Osteocyte (in vitro differentiated cells): ENCODE measurements around the gene FRZB. TPM values are rescaled to one million over a fixed set of nuclear protein-coding genes. Genes with fewer than 3 reads are reported as not detected.

ENCODE experiments used
- DNase-seq: peaks from one replicate; pipeline ENCODE4 v3.0.0; 2021; ENCODE audit warnings: mixed read lengths; ENCODE audit not compliant: unreplicated experiment; ENCODE audit errors: extremely low spot score
- H3K27ac Mint-ChIP-seq: one replicate; pipeline ENCODE4 v1.8.0; 2021; ENCODE audit warnings: mild to moderate bottlenecking, mixed read lengths; ENCODE audit not compliant: unreplicated experiment
- H3K27me3 Mint-ChIP-seq: one replicate; pipeline ENCODE4 v1.8.0; 2021; ENCODE audit warnings: mixed read lengths; ENCODE audit not compliant: unreplicated experiment
- H3K36me3 Mint-ChIP-seq: one replicate; pipeline ENCODE4 v1.8.0; 2021; ENCODE audit warnings: mixed read lengths; ENCODE audit not compliant: unreplicated experiment
- H3K4me1 Mint-ChIP-seq: one replicate; pipeline ENCODE4 v1.8.0; 2021; ENCODE audit warnings: mixed read lengths; ENCODE audit not compliant: unreplicated experiment
- H3K4me3 Mint-ChIP-seq: one replicate; pipeline ENCODE4 v1.8.0; 2021; ENCODE audit warnings: mild to moderate bottlenecking, moderate library complexity, mixed read lengths; ENCODE audit not compliant: unreplicated experiment
- H3K9me3 Mint-ChIP-seq: one replicate; pipeline ENCODE4 v1.8.0; 2021; ENCODE audit warnings: mixed read lengths; ENCODE audit not compliant: unreplicated experiment
- CTCF ChIP-seq: fragments of 200-600 bp; sonication (generic); IDR thresholded peaks from 2 replicates; pipeline ENCODE4 v1.5.0; 2021; ENCODE audit warnings: antibody characterized with exemption, mild to moderate bottlenecking, moderate library complexity
- total RNA-seq: library from RNA; stranded (reverse); gene quantifications from 2 replicates; pipeline ENCODE4 v1.2.1, GENCODE V29; 2021

The FRZB gene
- total RNA-seq, 1 donor from 2014 or later, result 46.6 TPM

- TF ChIP-seq CTCF, result peak; percentile 16
- peaks cover 80% of the 10 kb centered on the region for H3K4me1 Mint-ChIP-seq
- H3K9me3 Mint-ChIP-seq, result no peaks in the 10 kb centered on the region
These were observed 35.3 kb downstream of the FRZB start for GRCh38 chr2:182831101-182831500.

DNA sequence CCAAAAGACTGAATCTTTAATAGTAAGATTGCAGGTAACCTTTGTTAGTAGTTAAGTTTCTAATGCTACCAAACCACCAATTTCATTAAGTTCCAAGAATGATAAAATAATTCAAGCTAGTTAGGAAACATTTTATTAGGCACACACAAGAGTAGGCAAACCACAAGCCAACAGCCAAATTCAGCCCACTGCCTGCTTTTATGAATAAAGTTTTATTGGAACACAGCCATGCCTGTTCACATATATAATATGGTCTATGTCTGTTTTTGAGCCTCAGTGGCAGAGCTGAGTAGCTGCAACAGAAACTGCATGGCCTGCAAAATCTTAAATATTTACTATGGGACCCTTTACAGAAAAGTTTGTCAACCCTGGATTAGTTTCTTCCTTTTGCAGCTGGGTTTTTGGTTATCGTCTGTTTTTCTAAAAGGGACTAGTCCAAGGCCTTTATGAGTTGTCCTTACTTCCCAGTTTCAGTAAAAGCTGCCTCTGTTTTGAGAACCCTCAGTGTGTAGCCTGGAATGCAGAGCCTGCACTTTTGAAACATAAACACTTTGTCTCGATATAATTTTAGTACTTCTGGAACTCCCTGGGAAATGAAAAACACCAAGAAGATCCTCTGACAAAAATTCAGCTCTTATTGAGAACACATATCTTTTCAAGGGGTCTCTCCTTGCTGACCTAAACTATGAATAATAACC lies 39.1 kb downstream of the FRZB start:
- no peaks in the 10 kb centered on the region for H3K9me3 Mint-ChIP-seq
- H3K27ac Mint-ChIP-seq, result peak overlapping the region; percentile 72
- no peak for DNase-seq
- peaks cover 9% of the 10 kb centered on the region for H3K27me3 Mint-ChIP-seq
- peaks cover 1% of the 10 kb centered on the region for H3K36me3 Mint-ChIP-seq
- peaks cover 58% of the 10 kb centered on the region for H3K4me1 Mint-ChIP-seq
- peak overlapping the region; percentile 6 for H3K4me3 Mint-ChIP-seq
- TF ChIP-seq CTCF, result no peak

More at GRCh38 chr2:182831101-182831500, 35.3 kb downstream of the FRZB start:
- H3K36me3 Mint-ChIP-seq, result peaks cover 7% of the 10 kb centered on the region
- peaks cover 11% of the 10 kb centered on the region for H3K27me3 Mint-ChIP-seq
- DNase-seq, result no peak
- no peak overlapping the region for H3K27ac Mint-ChIP-seq
- no peak overlapping the region for H3K4me3 Mint-ChIP-seq

DNA sequence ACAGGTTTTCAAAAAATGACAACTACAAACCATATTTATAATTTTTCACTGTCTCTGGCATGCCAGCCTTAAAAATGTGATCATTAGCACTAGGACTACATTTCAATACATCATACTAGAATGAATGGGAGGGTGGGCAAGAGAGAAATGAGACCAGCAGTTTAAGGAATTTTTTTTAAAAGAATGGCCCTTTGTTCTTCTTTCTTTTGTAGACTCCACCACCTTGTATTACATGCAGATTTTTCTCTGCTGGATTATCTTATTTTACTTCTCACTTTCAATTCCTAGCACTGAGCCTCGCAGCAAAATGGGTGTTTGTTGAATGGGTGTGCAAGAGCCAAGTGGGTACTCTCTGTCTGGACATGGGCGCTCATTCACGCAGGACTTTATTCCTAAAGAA lies 39.9 kb downstream of the FRZB start:
- Mint-ChIP-seq H3K27me3 (peaks cover 4% of the 10 kb centered on the region), H3K4me1 (peaks cover 50% of the 10 kb centered on the region), H3K36me3 (no peaks in the 10 kb centered on the region), H3K4me3 (no peak overlapping the region), H3K27ac (no peak overlapping the region), H3K9me3 (no peaks in the 10 kb centered on the region)
- DNase-seq, result no peak
- no peak for TF ChIP-seq CTCF

- Mint-ChIP-seq H3K36me3 (no peaks in the 10 kb centered on the region), H3K4me1 (peaks cover 48% of the 10 kb centered on the region), H3K4me3 (no peak overlapping the region), H3K27ac (no peak overlapping the region), H3K27me3 (peaks cover 4% of the 10 kb centered on the region), H3K9me3 (no peaks in the 10 kb centered on the region)
- no peak for TF ChIP-seq CTCF
- no peak for DNase-seq
These were observed 40.4 kb downstream of the FRZB start for GRCh38 chr2:182826064-182826463.

GRCh38 chr2:182824767-182825158 lies 41.7 kb downstream of the FRZB start:
- Mint-ChIP-seq H3K36me3 (no peaks in the 10 kb centered on the region), H3K27me3 (peaks cover 4% of the 10 kb centered on the region), H3K4me3 (no peak overlapping the region)

More at GRCh38 chr2:182824767-182825158, 41.7 kb downstream of the FRZB start:
- peaks cover 40% of the 10 kb centered on the region for H3K4me1 Mint-ChIP-seq
- H3K9me3 Mint-ChIP-seq, result no peaks in the 10 kb centered on the region
- no peak overlapping the region for H3K27ac Mint-ChIP-seq
- no peak for TF ChIP-seq CTCF
- no peak for DNase-seq
